Hepatocyte (in vitro differentiated cells): ENCODE measurements around the gene PCBD1. TPM values are rescaled to one million over a fixed set of nuclear protein-coding genes. Genes with fewer than 3 reads are reported as not detected.

Source experiments
- DNase-seq: peaks from one replicate; pipeline ENCODE4 v3.0.0-alpha.2; 2016; ENCODE audit warnings: low spot score
- H2AFZ ChIP-seq: fragments of 200-600 bp; sonication (generic); 2 replicates; pipeline ENCODE4 v1.6.0; 2016; ENCODE audit warnings: antibody characterized with exemption, mild to moderate bottlenecking
- H3K27ac ChIP-seq: fragments of 200-600 bp; sonication (generic); 2 replicates; pipeline ENCODE4 v1.5.1; 2016; ENCODE audit warnings: mild to moderate bottlenecking
- H3K27me3 ChIP-seq: fragments of 200-600 bp; sonication (generic); 2 replicates; pipeline ENCODE4 v1.6.1; 2016
- H3K36me3 ChIP-seq: fragments of 200-600 bp; sonication (generic); replicated peaks from 2 replicates; pipeline ENCODE4 v1.5.1; 2016; ENCODE audit warnings: low read depth; ENCODE audit not compliant: insufficient read depth
- H3K4me1 ChIP-seq: fragments of 200-600 bp; sonication (generic); 2 replicates; pipeline ENCODE4 v1.5.1; 2016; ENCODE audit warnings: mild to moderate bottlenecking, moderate library complexity; ENCODE audit not compliant: insufficient read depth
- H3K4me2 ChIP-seq: fragments of 200-600 bp; sonication (generic); 2 replicates; pipeline ENCODE4 v1.6.0; 2016
- H3K4me3 ChIP-seq: fragments of 200-600 bp; sonication (generic); 2 replicates; pipeline ENCODE4 v1.5.1; 2016; ENCODE audit warnings: mild to moderate bottlenecking
- H3K79me2 ChIP-seq: fragments of 200-600 bp; sonication (generic); 2 replicates; pipeline ENCODE4 v1.6.0; 2017; ENCODE audit warnings: mild to moderate bottlenecking
- H3K9me2 ChIP-seq: fragments of 200-600 bp; sonication (generic); replicated peaks from 2 replicates; pipeline ENCODE4 v1.6.0; 2017; ENCODE audit warnings: mild to moderate bottlenecking; ENCODE audit not compliant: insufficient read depth
- H3K9me3 ChIP-seq: fragments of 200-600 bp; sonication (generic); 2 replicates; pipeline ENCODE4 v1.5.1; 2016; ENCODE audit warnings: low read depth, mild to moderate bottlenecking
- H4K20me1 ChIP-seq: fragments of 200-600 bp; sonication (generic); 2 replicates; pipeline ENCODE4 v1.6.0; 2016; ENCODE audit warnings: mild to moderate bottlenecking; ENCODE audit not compliant: insufficient read depth, poor library complexity, severe bottlenecking
- CTCF ChIP-seq: fragments of 200-600 bp; sonication (generic); IDR thresholded peaks from 2 replicates; pipeline ENCODE4 v1.5.1; 2016; ENCODE audit warnings: antibody characterized with exemption, mild to moderate bottlenecking; ENCODE audit not compliant: poor library complexity
- EZH2 ChIP-seq: fragments of 200-600 bp; sonication (generic); IDR thresholded peaks from 2 replicates; pipeline ENCODE4 v1.6.1; 2016; ENCODE audit warnings: antibody characterized with exemption, mild to moderate bottlenecking, borderline replicate concordance
- EZH2phosphoT487 ChIP-seq: fragments of 200-600 bp; sonication (generic); IDR thresholded peaks from one replicate; pipeline ENCODE4 v1.6.1; 2018; ENCODE audit warnings: antibody characterized with exemption, mild to moderate bottlenecking, low read depth, moderate library complexity; ENCODE audit not compliant: unreplicated experiment, severe bottlenecking
- WGBS: methylation state at CpG from one replicate; pipeline ENCODE4 v1.1.6; 2016; ENCODE audit warnings: low lambda C conversion rate; ENCODE audit errors: missing lambda C conversion rate; 5-methylcytosine and 5-hydroxymethylcytosine counted together
- polyA plus RNA-seq: library from polyadenylated mRNA; unstranded; fragments of >200 nt; fragmentation: Nextera tagmentation; extraction: Ambion mirVana; gene quantifications from 2 replicates; pipeline ENCODE4 v1.2.1, GENCODE V29; 2016
- total RNA-seq: library from RNA; depleted of rRNA; stranded (reverse); fragments of >200 nt; gene quantifications from 2 replicates; pipeline ENCODE4 v1.2.3, GENCODE V29; 2014

Gene PCBD1
- total and polyA plus RNA-seq, 2 experiments from 2014 or later: 81.5 to 122 TPM

- no peaks in the 10 kb centered on the region for H3K27me3 ChIP-seq
- WGBS: 100% methylated on average over 4 of the region's 5 CpGs
- no peaks in the 10 kb centered on the region for H3K9me3 ChIP-seq
- DNase-seq: no peak
- no peak overlapping the region for H3K4me2 ChIP-seq
- TF ChIP-seq CTCF: no peak
- no peak for TF ChIP-seq EZH2
- TF ChIP-seq EZH2phosphoT487: no peak
- no peaks in the 10 kb centered on the region for H3K79me2 ChIP-seq
- no peak overlapping the region for H2AFZ ChIP-seq
- no peak overlapping the region for H3K4me3 ChIP-seq
- H3K36me3 ChIP-seq: no peaks in the 10 kb centered on the region
- H3K27ac ChIP-seq: no peak overlapping the region
- no peaks in the 10 kb centered on the region for H4K20me1 ChIP-seq
- no peaks in the 10 kb centered on the region for H3K4me1 ChIP-seq
- no peaks in the 10 kb centered on the region for H3K9me2 ChIP-seq
These were observed 26.8 kb upstream of the PCBD1 start for GRCh38 chr10:70915206-70915605.

GRCh38 chr10:70914316-70914864 lies 26.0 kb upstream of the PCBD1 start:
- no peaks in the 10 kb centered on the region for H3K79me2 ChIP-seq
- no peaks in the 10 kb centered on the region for H3K9me3 ChIP-seq
- WGBS: 77% methylated on average over 10 of the region's 10 CpGs
- no peaks in the 10 kb centered on the region for H3K9me2 ChIP-seq
- no peaks in the 10 kb centered on the region for H3K27me3 ChIP-seq
- H4K20me1 ChIP-seq: no peaks in the 10 kb centered on the region
- no peak for DNase-seq
- H3K36me3 ChIP-seq: no peaks in the 10 kb centered on the region
- H3K4me2 ChIP-seq: no peak overlapping the region
- no peaks in the 10 kb centered on the region for H3K4me1 ChIP-seq
- no peak overlapping the region for H2AFZ ChIP-seq
- no peak overlapping the region for H3K27ac ChIP-seq
- TF ChIP-seq EZH2phosphoT487 (no peak), CTCF (no peak), EZH2 (no peak)
- no peak overlapping the region for H3K4me3 ChIP-seq

GRCh38 chr10:70913893-70914240 lies 25.5 kb upstream of the PCBD1 start:
- Histone ChIP-seq H3K4me3 (no peak overlapping the region), H3K27me3 (no peaks in the 10 kb centered on the region), H3K4me1 (no peaks in the 10 kb centered on the region), H4K20me1 (no peaks in the 10 kb centered on the region), H3K9me2 (no peaks in the 10 kb centered on the region), H3K79me2 (no peaks in the 10 kb centered on the region), H2AFZ (no peak overlapping the region), H3K36me3 (no peaks in the 10 kb centered on the region), H3K4me2 (no peak overlapping the region), H3K27ac (no peak overlapping the region), H3K9me3 (no peaks in the 10 kb centered on the region)
- TF ChIP-seq EZH2 (no peak), CTCF (no peak), EZH2phosphoT487 (no peak)
- DNase-seq: no peak
- WGBS: 91% methylated on average over 3 of the region's 3 CpGs

- H3K9me2 ChIP-seq: no peaks in the 10 kb centered on the region
- DNase-seq: no peak
These were observed 25.0 kb upstream of the PCBD1 start for GRCh38 chr10:70913191-70913892.

More at GRCh38 chr10:70913191-70913892, 25.0 kb upstream of the PCBD1 start:
- Histone ChIP-seq H3K4me3 (no peak overlapping the region), H3K4me1 (no peaks in the 10 kb centered on the region), H3K27ac (no peak overlapping the region), H3K79me2 (no peaks in the 10 kb centered on the region), H2AFZ (no peak overlapping the region), H4K20me1 (no peaks in the 10 kb centered on the region), H3K27me3 (no peaks in the 10 kb centered on the region), H3K9me3 (no peaks in the 10 kb centered on the region), H3K4me2 (no peak overlapping the region), H3K36me3 (no peaks in the 10 kb centered on the region)
- TF ChIP-seq EZH2: no peak
- TF ChIP-seq CTCF: no peak
- no peak for TF ChIP-seq EZH2phosphoT487
- WGBS: 66% methylated on average over 6 of the region's 6 CpGs
